Chondrocyte (in vitro differentiated cells): ENCODE measurements around the gene PARN. TPM values are rescaled to one million over a fixed set of nuclear protein-coding genes. Genes with fewer than 3 reads are reported as not detected.

Source experiments
- DNase-seq: peaks from one replicate; pipeline ENCODE4 v3.0.0; 2021; ENCODE audit warnings: mixed read lengths, low spot score
- H3K27ac Mint-ChIP-seq: one replicate; pipeline ENCODE4 v1.8.0; 2021; ENCODE audit warnings: mild to moderate bottlenecking, moderate library complexity, mixed read lengths; ENCODE audit not compliant: unreplicated experiment
- H3K27me3 Mint-ChIP-seq: 2 replicates; pipeline ENCODE4 v1.8.0; 2021; ENCODE audit warnings: low read depth, mixed read lengths
- H3K36me3 Mint-ChIP-seq: 2 replicates; pipeline ENCODE4 v1.8.0; 2021; ENCODE audit warnings: low read depth, mixed read lengths
- H3K4me1 Mint-ChIP-seq: 2 replicates; pipeline ENCODE4 v1.8.0; 2021; ENCODE audit warnings: low read depth, mild to moderate bottlenecking, mixed read lengths
- H3K4me3 Mint-ChIP-seq: one replicate; pipeline ENCODE4 v1.8.0; 2021; ENCODE audit warnings: mild to moderate bottlenecking, moderate library complexity, mixed read lengths; ENCODE audit not compliant: unreplicated experiment
- H3K9me3 Mint-ChIP-seq: 2 replicates; pipeline ENCODE4 v1.8.0; 2021; ENCODE audit warnings: low read depth, mixed read lengths
- CTCF ChIP-seq: fragments of 200-600 bp; sonication (generic); IDR thresholded peaks from 2 replicates; pipeline ENCODE4 v1.5.0; 2021; ENCODE audit warnings: antibody characterized with exemption, mild to moderate bottlenecking, moderate library complexity
- total RNA-seq: library from RNA; stranded (reverse); gene quantifications from 3 replicates; pipeline ENCODE4 v1.2.1, GENCODE V29; 2021

Gene PARN
- total RNA-seq, 1 donor from 2014 or later, result 24.1 TPM

- Mint-ChIP-seq H3K4me3 (no peak overlapping the region), H3K4me1 (peaks cover 29% of the 10 kb centered on the region), H3K9me3 (no peaks in the 10 kb centered on the region), H3K27me3 (no peaks in the 10 kb centered on the region), H3K27ac (no peak overlapping the region), H3K36me3 (peaks cover 2% of the 10 kb centered on the region)
- DNase-seq, result no peak
- TF ChIP-seq CTCF, result no peak
Measured at GRCh38 chr16:14531101-14531500, 99.0 kb downstream of the PARN start.

DNA sequence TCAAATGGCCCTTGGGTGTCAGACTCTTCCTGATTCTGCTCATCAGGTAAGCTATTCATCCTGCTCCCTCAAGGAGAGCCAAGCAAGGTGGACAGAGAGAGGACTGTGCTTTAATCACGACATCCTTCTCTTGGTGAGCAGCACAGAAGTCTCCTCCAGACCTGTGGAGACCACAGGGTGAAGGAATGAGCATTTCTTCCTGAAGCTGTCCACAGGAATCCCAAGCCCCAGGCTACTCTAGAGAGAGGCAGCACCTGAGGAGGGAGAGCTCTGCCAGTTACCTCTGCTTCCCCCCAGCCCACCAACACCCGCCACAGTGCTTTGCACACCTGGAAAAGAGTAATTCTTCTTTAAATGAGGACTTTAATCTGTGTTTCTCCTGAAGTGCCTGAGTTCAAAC, 100.0 kb downstream of the PARN start:
- H3K4me3 Mint-ChIP-seq, result no peak overlapping the region
- no peak for TF ChIP-seq CTCF
- no peak for DNase-seq
- peaks cover 29% of the 10 kb centered on the region for H3K4me1 Mint-ChIP-seq
- no peaks in the 10 kb centered on the region for H3K27me3 Mint-ChIP-seq
- H3K27ac Mint-ChIP-seq, result no peak overlapping the region
- H3K9me3 Mint-ChIP-seq, result no peaks in the 10 kb centered on the region
- peaks cover 2% of the 10 kb centered on the region for H3K36me3 Mint-ChIP-seq

- DNase-seq, result no peak
- Mint-ChIP-seq H3K4me1 (peaks cover 26% of the 10 kb centered on the region), H3K27ac (peak overlapping the region; percentile 93), H3K9me3 (no peaks in the 10 kb centered on the region), H3K36me3 (peaks cover 2% of the 10 kb centered on the region), H3K27me3 (no peaks in the 10 kb centered on the region), H3K4me3 (peak overlapping the region; percentile 63)
- peak; percentile 92 for TF ChIP-seq CTCF
Measured at GRCh38 chr16:14529010-14529669, 100.9 kb downstream of the PARN start.

DNA sequence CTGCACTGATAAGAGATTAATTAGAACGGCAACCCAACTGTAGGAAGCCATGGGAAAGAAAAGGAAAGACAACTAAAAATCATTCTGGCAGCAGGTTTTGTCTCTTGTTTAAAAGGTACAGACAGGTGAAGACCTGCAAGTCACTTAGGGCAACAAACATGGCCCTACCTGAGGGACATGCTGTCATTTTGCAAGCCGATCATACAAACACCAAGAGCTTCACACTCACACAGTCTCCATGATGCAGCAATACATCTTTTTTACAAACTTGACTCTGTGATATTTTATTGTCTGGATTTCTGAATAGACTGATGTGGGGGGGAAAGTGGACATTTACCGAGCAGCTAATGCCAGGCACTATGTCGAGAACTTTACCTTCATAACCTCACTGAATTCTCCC, 101.8 kb downstream of the PARN start:
- no peak overlapping the region for H3K4me3 Mint-ChIP-seq
- H3K9me3 Mint-ChIP-seq, result no peaks in the 10 kb centered on the region
- no peaks in the 10 kb centered on the region for H3K27me3 Mint-ChIP-seq
- no peak for TF ChIP-seq CTCF
- no peak for DNase-seq
- H3K36me3 Mint-ChIP-seq, result peaks cover 2% of the 10 kb centered on the region
- H3K4me1 Mint-ChIP-seq, result peaks cover 26% of the 10 kb centered on the region
- peak overlapping the region; percentile 18 for H3K27ac Mint-ChIP-seq

- Mint-ChIP-seq H3K4me3 (no peak overlapping the region), H3K9me3 (no peaks in the 10 kb centered on the region), H3K36me3 (peaks cover 2% of the 10 kb centered on the region), H3K27ac (peak overlapping the region; percentile 55), H3K27me3 (no peaks in the 10 kb centered on the region), H3K4me1 (peaks cover 26% of the 10 kb centered on the region)
- no peak for DNase-seq
- no peak for TF ChIP-seq CTCF
Measured at GRCh38 chr16:14527411-14528044, 102.5 kb downstream of the PARN start.
